HepG2 (cell line): ENCODE results near the gene LHB. TPM values are rescaled to one million over a fixed set of nuclear protein-coding genes. Genes with fewer than 3 reads are reported as not detected.

Experiments
- GTF3A ChIP-seq: sonication (generic); formaldehyde crosslinking; conservative IDR thresholded peaks from 2 replicates; pipeline ENCODE4 v1.4.0; 2020; ENCODE audit warnings: mild to moderate bottlenecking, missing genetic modification reagents
- HMG20B ChIP-seq: conservative IDR thresholded peaks from 2 replicates; pipeline ENCODE4 v1.6.1; 2016; ENCODE audit warnings: missing genetic modification reagents, missing compliant biosample characterization
- RBM39 ChIP-seq: fragments of 200-400 bp; formaldehyde crosslinking; IDR thresholded peaks from one replicate; pipeline ENCODE4 v1.6.1; 2018; ENCODE audit warnings: antibody characterized with exemption, mild to moderate bottlenecking, low read depth, low read length; ENCODE audit not compliant: poor library complexity, severe bottlenecking
- YY1 ChIP-seq: IDR thresholded peaks from 2 replicates; pipeline ENCODE4 v1.6.1; 2011; ENCODE audit warnings: low read length, low read depth, moderate library complexity, mild to moderate bottlenecking; ENCODE audit not compliant: insufficient read depth, insufficient replicate concordance
- ZC3H13 ChIP-seq: sonication (generic); formaldehyde crosslinking; IDR thresholded peaks from 2 replicates; pipeline ENCODE4 v1.8.1; 2023; ENCODE audit warnings: mild to moderate bottlenecking, missing genetic modification reagents, moderate library complexity
- ZNF629 ChIP-seq: sonication (generic); formaldehyde crosslinking; conservative IDR thresholded peaks from 2 replicates; pipeline ENCODE4 v1.5.0; 2020; ENCODE audit warnings: missing genetic modification reagents
- polyA plus RNA-seq, 8 experiments: library from polyadenylated mRNA; depleted of rRNA in 3 of 8; stranded (reverse) in 7 of 8; unstranded in 1 of 8; fragments of >200 nt; fragmentation: Illumina TruSeq in 4 of 8; extraction: Trizol in 4 of 8; gene quantifications; 2 replicates each; pipeline versions ENCODE4 v1.2.1 to v1.2.3, GENCODE V29; 2011 to 2016; ENCODE audit warnings: low read depth in 4 of 8, missing spikeins in 1 of 8, mixed read lengths in 1 of 8; ENCODE audit not compliant: insufficient read depth in 1 of 8
- total RNA-seq, 5 experiments: library from RNA; depleted of rRNA; stranded (reverse); fragments of >200 nt; fragmentation: Illumina TruSeq; extraction: Trizol; gene quantifications; 2 replicates each; pipeline ENCODE4 v1.2.3, GENCODE V29; 2016; ENCODE audit warnings: low read depth in 1 of 5
- TF ChIP-seq, protein P1 (sequence below): IDR thresholded peaks from 2 replicates; pipeline ENCODE4 v1.6.1; 2016; ENCODE audit warnings: missing compliant biosample characterization, missing genetic modification reagents, borderline replicate concordance
- TF ChIP-seq, protein P2 (sequence below): sonication (generic); formaldehyde crosslinking; conservative IDR thresholded peaks from 2 replicates; pipeline ENCODE4 v1.8.0; 2022; ENCODE audit warnings: mild to moderate bottlenecking, moderate library complexity, missing genetic modification reagents
- TF ChIP-seq, protein P3 (sequence below): sonication (generic); formaldehyde crosslinking; IDR thresholded peaks from 2 replicates; pipeline ENCODE4 v1.5.1; 2020; ENCODE audit warnings: mild to moderate bottlenecking, missing genetic modification reagents

LHB gene
- total and polyA plus RNA-seq, 2 of the 13 experiments (the other 11 are each of a cell fraction or from before 2014, with no cell fraction given) = not detected

DNA sequence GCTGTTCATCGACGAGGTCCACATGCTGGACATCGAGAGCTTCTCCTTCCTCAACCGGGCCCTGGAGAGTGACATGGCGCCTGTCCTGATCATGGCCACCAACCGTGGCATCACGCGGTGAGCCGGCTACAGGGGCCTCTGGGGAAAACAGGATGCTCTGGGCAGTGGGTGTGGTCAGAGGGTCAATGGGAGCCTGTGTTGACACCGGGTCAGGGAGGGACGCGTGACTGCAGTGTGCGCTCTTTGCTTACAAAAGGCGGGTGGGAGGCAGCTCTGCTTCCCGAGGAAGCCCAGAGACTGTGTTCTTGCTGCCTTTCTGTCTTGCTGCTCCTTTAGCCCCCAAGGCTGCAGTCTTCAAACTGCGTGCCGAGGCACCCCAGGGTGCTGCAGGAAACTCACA, 5.7 kb downstream of the LHB start (continued):
- TF ChIP-seq, protein P1, sequence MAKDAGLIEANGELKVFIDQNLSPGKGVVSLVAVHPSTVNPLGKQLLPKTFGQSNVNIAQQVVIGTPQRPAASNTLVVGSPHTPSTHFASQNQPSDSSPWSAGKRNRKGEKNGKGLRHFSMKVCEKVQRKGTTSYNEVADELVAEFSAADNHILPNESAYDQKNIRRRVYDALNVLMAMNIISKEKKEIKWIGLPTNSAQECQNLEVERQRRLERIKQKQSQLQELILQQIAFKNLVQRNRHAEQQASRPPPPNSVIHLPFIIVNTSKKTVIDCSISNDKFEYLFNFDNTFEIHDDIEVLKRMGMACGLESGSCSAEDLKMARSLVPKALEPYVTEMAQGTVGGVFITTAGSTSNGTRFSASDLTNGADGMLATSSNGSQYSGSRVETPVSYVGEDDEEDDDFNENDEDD (CRISPR knock-in tag) = no peak
- TF ChIP-seq ZNF629 (CRISPR knock-in tag) = no peak
- no peak for TF ChIP-seq YY1
- TF ChIP-seq GTF3A (CRISPR knock-in tag) = no peak
- TF ChIP-seq ZC3H13 (CRISPR knock-in tag) = no peak
- TF ChIP-seq HMG20B (CRISPR knock-in tag) = no peak
- TF ChIP-seq, protein P2, sequence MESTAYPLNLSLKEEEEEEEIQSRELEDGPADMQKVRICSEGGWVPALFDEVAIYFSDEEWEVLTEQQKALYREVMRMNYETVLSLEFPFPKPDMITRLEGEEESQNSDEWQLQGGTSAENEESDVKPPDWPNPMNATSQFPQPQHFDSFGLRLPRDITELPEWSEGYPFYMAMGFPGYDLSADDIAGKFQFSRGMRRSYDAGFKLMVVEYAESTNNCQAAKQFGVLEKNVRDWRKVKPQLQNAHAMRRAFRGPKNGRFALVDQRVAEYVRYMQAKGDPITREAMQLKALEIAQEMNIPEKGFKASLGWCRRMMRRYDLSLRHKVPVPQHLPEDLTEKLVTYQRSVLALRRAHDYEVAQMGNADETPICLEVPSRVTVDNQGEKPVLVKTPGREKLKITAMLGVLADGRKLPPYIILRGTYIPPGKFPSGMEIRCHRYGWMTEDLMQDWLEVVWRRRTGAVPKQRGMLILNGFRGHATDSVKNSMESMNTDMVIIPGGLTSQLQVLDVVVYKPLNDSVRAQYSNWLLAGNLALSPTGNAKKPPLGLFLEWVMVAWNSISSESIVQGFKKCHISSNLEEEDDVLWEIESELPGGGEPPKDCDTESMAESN (CRISPR knock-in tag) = no peak
- TF ChIP-seq, protein P3, sequence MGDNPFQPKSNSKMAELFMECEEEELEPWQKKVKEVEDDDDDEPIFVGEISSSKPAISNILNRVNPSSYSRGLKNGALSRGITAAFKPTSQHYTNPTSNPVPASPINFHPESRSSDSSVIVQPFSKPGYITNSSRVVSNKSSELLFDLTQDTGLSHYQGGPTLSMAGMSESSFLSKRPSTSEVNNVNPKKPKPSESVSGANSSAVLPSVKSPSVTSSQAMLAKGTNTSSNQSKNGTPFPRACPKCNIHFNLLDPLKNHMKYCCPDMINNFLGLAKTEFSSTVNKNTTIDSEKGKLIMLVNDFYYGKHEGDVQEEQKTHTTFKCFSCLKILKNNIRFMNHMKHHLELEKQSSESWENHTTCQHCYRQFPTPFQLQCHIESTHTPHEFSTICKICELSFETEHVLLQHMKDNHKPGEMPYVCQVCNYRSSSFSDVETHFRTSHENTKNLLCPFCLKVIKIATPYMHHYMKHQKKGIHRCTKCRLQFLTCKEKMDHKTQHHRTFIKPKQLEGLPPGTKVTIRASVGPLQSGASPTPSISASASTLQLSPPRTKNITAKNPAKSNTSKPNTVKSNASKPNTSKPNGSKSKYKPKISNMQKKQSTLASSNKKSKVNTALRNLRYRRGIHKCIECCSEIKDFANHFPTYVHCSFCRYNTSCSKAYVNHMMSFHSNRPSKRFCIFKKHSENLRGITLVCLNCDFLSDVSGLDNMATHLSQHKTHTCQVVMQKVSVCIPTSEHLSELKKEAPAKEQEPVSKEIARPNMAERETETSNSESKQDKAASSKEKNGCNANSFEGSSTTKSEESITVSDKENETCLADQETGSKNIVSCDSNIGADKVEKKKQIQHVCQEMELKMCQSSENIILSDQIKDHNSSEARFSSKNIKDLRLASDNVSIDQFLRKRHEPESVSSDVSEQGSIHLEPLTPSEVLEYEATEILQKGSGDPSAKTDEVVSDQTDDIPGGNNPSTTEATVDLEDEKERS (CRISPR knock-in tag) = no peak
- no peak for TF ChIP-seq RBM39
